CD4-positive, alpha-beta T cell treated with Interleukin-4 for 1 hour (primary cell): ENCODE data around the gene NKX1-1.

Experiments used
- DNase-seq, 2 donors: peaks; one replicate each; pipeline ENCODE4 v3.0.0-alpha.2; 2020 to 2022

Gene NKX1-1

GRCh38 chr4:1357356-1358248, 48.6 kb downstream of the NKX1-1 start:
- DNase-seq: no peak

DNA sequence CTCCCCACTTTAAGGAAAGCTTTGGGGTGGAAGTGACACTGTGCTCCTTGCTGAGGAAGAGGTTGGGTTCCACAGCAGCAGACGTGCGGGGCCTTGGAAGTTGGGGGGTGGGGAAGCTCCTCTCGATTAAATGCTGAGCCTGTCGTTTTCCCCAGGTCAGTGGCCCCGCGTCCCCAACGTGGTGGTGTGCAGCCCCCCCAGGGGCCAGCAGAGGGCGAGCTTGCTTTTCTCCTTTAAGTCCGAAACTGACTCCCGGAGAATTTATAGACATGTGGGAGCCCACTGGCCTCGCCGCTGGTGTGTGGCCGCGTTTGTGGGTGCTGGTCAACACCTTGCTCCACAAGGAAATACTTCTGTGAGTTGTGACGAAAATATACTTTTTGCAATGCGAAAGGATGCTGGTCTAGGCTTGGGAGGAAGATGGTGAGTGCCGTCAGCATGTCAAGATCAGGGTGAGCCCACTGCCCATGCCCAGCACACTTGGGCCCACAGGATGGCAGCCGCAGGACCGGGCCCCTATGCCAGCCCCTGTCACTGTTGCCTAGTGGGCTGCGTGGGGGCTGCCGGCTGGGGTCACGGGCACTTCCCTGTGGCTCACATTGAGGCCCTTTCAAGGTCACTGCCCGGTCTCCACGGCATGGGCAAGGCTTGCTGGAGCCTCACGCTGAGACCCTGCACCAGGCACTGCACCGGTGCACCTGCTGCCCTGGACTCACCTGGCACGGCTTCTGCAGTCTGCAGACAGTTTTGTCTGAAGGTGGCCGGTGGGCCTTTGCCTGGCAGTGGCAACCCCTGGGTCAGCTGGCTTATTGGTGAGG, 49.9 kb downstream of the NKX1-1 start:
- DNase-seq: peak; percentile 37 to 56

DNA sequence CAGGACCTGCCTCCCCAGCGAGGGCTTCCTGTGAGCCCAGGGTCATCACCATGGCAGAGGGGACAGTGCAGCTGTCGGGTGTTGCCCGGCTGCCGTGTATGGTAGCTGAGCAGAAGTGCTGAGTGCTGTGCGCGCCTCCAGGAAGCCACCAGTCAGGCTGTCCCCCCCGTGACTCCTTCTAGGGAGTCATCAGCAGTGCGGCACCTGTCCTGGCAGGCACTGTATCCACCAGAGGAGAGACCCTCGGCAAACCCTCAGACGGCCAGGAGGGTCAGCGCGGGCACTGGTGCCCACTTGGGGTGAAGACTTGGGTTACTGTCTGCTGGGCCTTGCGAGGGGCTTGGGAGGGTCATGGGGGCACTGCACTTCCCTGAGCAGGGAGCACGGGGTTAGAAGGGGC, 50.9 kb downstream of the NKX1-1 start:
- no peak for DNase-seq

GRCh38 chr4:1354983-1355275, 51.3 kb downstream of the NKX1-1 start:
- DNase-seq: no peak

- DNase-seq: no peak
Measured at GRCh38 chr4:1354136-1354982, 51.9 kb downstream of the NKX1-1 start.

- no peak for DNase-seq
Measured at GRCh38 chr4:1353186-1354055, 52.8 kb downstream of the NKX1-1 start.
